ENCODE results near the gene P2RY13.

Gene P2RY13

DNA sequence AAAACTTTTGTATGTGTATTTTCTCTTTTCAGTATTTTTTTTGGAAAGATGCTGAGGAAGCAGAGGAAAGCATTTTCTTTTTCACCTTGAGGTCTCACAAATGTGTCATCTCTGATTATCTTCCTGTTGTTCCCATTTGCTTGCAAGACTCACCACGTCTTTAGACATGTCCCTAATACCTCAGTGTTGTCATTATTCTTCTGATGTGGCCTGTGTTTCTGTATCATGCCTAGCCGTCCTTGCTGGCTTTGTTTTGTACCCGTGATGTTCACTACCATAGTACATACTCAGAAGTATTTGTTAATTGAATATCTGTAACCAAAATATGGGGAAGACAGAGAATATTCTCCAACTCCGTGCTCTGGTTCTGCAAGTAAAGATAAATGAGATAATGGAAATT is 46.0 kb downstream of the P2RY13 start:
- Histone ChIP-seq H3K9ac (ENCODE audit: low read length) (no peak overlapping the region), H3K4me3 (ENCODE audit: low read length) (no peak overlapping the region)

DNA sequence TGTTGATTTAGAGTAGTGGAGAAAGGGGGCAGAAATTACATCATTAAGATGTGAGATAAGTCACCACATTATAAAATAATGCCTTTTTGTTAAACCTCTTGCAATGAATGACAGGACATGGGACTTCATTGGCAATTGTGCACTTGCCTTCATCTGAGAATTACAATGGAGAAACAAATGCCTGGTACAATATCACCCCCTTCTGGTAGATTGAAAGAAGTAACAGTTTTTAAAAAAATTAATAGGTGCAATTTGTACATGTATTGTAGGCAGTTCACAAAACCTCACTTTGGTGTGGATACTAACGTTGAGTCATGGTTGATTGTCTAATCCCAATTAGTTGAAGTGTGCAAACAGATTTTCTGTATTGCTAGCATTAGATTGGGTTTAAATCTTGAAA is 46.4 kb downstream of the P2RY13 start:
- H3K36me3 ChIP-seq (replicated peaks; ENCODE audit: insufficient read depth, low read length): no peaks in the 10 kb centered on the region
- H4K20me1 ChIP-seq (ENCODE audit: insufficient read depth, low read length): no peaks in the 10 kb centered on the region
- H3F3A ChIP-seq (ENCODE audit: insufficient read depth, low read length): no peaks in the 10 kb centered on the region
- H3K9me3 ChIP-seq (replicated peaks; ENCODE audit: insufficient read depth, low read length): no peaks in the 10 kb centered on the region
- no peaks in the 10 kb centered on the region for H3K79me2 ChIP-seq (ENCODE audit: low read length)
- no peak overlapping the region for H2AFZ ChIP-seq (ENCODE audit: low read length)
- H3K27ac ChIP-seq (ENCODE audit: low read length): no peak overlapping the region
- no peaks in the 10 kb centered on the region for H3K27me3 ChIP-seq (replicated peaks; ENCODE audit: insufficient read depth, low read length)
- no peak overlapping the region for H3K4me2 ChIP-seq (ENCODE audit: low read depth, low read length)
- DNase-seq: peak; percentile 59
- H3K4me1 ChIP-seq (ENCODE audit: low read length): no peaks in the 10 kb centered on the region
- no peak overlapping the region for H3K9ac ChIP-seq (ENCODE audit: low read length)
- no peak overlapping the region for H3K4me3 ChIP-seq (ENCODE audit: low read length)
- H3K9me2 ChIP-seq (replicated peaks; ENCODE audit: insufficient read depth, low read length): no peaks in the 10 kb centered on the region
- TF ChIP-seq EZH2 (optimal IDR thresholded peaks at IDR 0.05; ENCODE audit: low read depth, low read length): no peak
- no peak for TF ChIP-seq EZH2phosphoT487 (IDR thresholded peaks at IDR 0.05; ENCODE audit: low read length)
- TF ChIP-seq, protein P1, sequence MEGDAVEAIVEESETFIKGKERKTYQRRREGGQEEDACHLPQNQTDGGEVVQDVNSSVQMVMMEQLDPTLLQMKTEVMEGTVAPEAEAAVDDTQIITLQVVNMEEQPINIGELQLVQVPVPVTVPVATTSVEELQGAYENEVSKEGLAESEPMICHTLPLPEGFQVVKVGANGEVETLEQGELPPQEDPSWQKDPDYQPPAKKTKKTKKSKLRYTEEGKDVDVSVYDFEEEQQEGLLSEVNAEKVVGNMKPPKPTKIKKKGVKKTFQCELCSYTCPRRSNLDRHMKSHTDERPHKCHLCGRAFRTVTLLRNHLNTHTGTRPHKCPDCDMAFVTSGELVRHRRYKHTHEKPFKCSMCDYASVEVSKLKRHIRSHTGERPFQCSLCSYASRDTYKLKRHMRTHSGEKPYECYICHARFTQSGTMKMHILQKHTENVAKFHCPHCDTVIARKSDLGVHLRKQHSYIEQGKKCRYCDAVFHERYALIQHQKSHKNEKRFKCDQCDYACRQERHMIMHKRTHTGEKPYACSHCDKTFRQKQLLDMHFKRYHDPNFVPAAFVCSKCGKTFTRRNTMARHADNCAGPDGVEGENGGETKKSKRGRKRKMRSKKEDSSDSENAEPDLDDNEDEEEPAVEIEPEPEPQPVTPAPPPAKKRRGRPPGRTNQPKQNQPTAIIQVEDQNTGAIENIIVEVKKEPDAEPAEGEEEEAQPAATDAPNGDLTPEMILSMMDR (IDR thresholded peaks at IDR 0.05; ENCODE audit: low read length): peak; percentile 58

More for the DNA sequence above, 46.0 kb downstream of the P2RY13 start:
- Histone ChIP-seq H3K36me3 (replicated peaks; ENCODE audit: insufficient read depth, low read length) (no peaks in the 10 kb centered on the region), H4K20me1 (ENCODE audit: insufficient read depth, low read length) (no peaks in the 10 kb centered on the region), H3K4me1 (ENCODE audit: low read length) (no peaks in the 10 kb centered on the region), H3K27ac (ENCODE audit: low read length) (no peak overlapping the region), H3K9me3 (replicated peaks; ENCODE audit: insufficient read depth, low read length) (no peaks in the 10 kb centered on the region), H3K79me2 (ENCODE audit: low read length) (no peaks in the 10 kb centered on the region), H3F3A (ENCODE audit: insufficient read depth, low read length) (no peaks in the 10 kb centered on the region), H3K4me2 (ENCODE audit: low read depth, low read length) (no peak overlapping the region), H3K9me2 (replicated peaks; ENCODE audit: insufficient read depth, low read length) (no peaks in the 10 kb centered on the region), H3K27me3 (replicated peaks; ENCODE audit: insufficient read depth, low read length) (no peaks in the 10 kb centered on the region), H2AFZ (ENCODE audit: low read length) (no peak overlapping the region)
- TF ChIP-seq EZH2 (optimal IDR thresholded peaks at IDR 0.05; ENCODE audit: low read depth, low read length) (no peak), EZH2phosphoT487 (IDR thresholded peaks at IDR 0.05; ENCODE audit: low read length) (no peak)
- TF ChIP-seq, protein P1 (IDR thresholded peaks at IDR 0.05; ENCODE audit: low read length): no peak
- DNase-seq: no peak

DNA sequence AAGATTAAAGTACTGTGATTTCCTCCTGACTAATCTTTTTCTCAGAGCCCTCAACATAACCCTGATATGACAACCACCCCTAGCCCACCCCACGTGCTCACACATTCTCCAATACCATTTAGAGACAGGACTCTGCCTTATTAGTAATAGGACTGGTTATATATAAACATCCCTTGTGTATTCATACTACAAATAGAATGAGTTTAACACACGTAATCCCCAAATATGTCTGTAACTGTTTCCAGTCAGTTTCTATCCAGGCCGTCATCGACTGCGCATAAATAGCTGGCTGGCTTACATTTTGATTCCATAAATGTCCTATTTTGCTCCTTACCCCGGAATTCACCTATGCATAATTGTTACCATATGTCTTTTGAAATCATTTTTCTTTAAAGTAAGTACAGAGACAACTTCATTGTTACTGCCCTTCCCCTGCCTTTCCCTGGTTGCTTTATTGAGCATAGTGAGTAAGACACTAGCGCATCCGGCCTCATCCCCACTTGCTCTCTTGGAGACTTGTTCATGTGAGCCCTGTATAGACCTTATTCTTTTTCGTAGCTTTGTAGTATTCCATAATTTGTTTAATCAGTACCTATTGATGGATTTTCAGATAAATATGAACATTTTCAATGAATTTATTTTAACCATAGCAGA is 47.6 kb downstream of the P2RY13 start:
- TF ChIP-seq, protein P1 (IDR thresholded peaks at IDR 0.05; ENCODE audit: low read length): no peak
- TF ChIP-seq EZH2phosphoT487 (IDR thresholded peaks at IDR 0.05; ENCODE audit: low read length) (no peak), EZH2 (optimal IDR thresholded peaks at IDR 0.05; ENCODE audit: low read depth, low read length) (no peak)
- no peaks in the 10 kb centered on the region for H4K20me1 ChIP-seq (ENCODE audit: insufficient read depth, low read length)
- no peak overlapping the region for H3K27ac ChIP-seq (ENCODE audit: low read length)
- no peaks in the 10 kb centered on the region for H3K27me3 ChIP-seq (replicated peaks; ENCODE audit: insufficient read depth, low read length)
- H3K4me3 ChIP-seq (ENCODE audit: low read length): no peak overlapping the region
- no peaks in the 10 kb centered on the region for H3K9me2 ChIP-seq (replicated peaks; ENCODE audit: insufficient read depth, low read length)
- no peaks in the 10 kb centered on the region for H3K9me3 ChIP-seq (replicated peaks; ENCODE audit: insufficient read depth, low read length)
- no peak overlapping the region for H3K9ac ChIP-seq (ENCODE audit: low read length)
- no peaks in the 10 kb centered on the region for H3K36me3 ChIP-seq (replicated peaks; ENCODE audit: insufficient read depth, low read length)
- H3K4me2 ChIP-seq (ENCODE audit: low read depth, low read length): no peak overlapping the region
- H3K79me2 ChIP-seq (ENCODE audit: low read length): no peaks in the 10 kb centered on the region
- no peaks in the 10 kb centered on the region for H3K4me1 ChIP-seq (ENCODE audit: low read length)
- DNase-seq: no peak
- H3F3A ChIP-seq (ENCODE audit: insufficient read depth, low read length): no peaks in the 10 kb centered on the region
- no peak overlapping the region for H2AFZ ChIP-seq (ENCODE audit: low read length)
